SK-N-MC (cell line): ENCODE measurements around the gene OBSCN.

Experiments
- EZH2 ChIP-seq: fragments of 200-600 bp; sonication (generic); IDR thresholded peaks from one replicate; pipeline ENCODE4 v1.6.1; 2017; ENCODE audit warnings: antibody characterized with exemption
- POLR2AphosphoS5 ChIP-seq: IDR thresholded peaks from 2 replicates; pipeline ENCODE4 v1.6.1; 2012; ENCODE audit warnings: mild to moderate bottlenecking, low read depth, low read length, borderline replicate concordance

DNA sequence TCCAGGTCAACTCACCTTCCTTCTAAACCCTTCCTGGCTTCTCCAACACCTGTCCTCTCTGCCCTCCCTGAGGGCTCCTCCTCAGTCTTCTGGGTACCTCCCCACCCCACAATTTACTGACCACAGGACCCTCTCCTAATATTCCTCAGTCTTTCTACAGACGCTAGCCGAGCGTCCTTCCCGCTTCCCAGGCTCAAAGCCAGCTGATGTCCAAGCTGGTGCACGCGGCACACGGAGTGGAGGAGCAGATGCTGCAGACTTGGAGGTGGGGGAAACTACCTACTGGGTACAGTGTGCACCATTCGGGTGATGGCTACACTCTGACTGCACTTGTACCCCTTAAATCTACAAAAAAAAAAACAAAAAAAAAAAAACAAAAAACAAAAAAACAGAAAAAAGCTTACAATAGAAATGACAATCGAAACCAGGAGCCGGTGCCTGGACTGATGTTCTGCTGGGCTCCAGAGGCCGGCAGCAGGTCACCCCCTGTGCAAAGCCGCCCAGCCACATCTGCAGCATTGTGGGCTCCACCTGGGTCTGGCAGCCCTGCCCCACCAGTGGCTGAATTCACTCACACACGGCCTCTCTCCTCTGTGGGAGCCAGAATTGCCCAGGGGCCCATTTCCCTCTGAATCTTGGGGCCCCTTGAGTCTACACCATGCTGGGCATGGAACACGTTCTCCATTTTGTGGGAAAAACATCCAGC is 191.8 kb downstream of the OBSCN start:
- TF ChIP-seq POLR2AphosphoS5 (no peak), EZH2 (no peak)
